Nucleus accumbens (tissue), 56 donors: ENCODE measurements around the gene TMX3.

ENCODE experiments used
- DNase-seq, 56 donors: peaks; one replicate each; lab custom pipeline; 2025; lab: John Stamatoyannopoulos, UW

Gene TMX3

GRCh38 chr18:68714366-68714711 lies 569 bp downstream of the TMX3 start:
- DNase-seq: peak in 5 of 56 donors; percentile 22 to 48 (median 36)

GRCh38 chr18:68713796-68714195 lies 1.1 kb downstream of the TMX3 start:
- DNase-seq: no peak

- no peak for DNase-seq
Measured at GRCh38 chr18:68713131-68713530, 1.8 kb downstream of the TMX3 start.

- DNase-seq: no peak
Measured at GRCh38 chr18:68707646-68708045, 7.3 kb downstream of the TMX3 start.

- no peak for DNase-seq
Measured at GRCh38 chr18:68705119-68705518, 9.8 kb downstream of the TMX3 start.

GRCh38 chr18:68703326-68703725 lies 11.6 kb downstream of the TMX3 start:
- DNase-seq: no peak

- no peak for DNase-seq
Measured at GRCh38 chr18:68701353-68701752, 13.6 kb downstream of the TMX3 start.

- no peak for DNase-seq
Measured at GRCh38 chr18:68699043-68699442, 15.9 kb downstream of the TMX3 start.

- DNase-seq: no peak
Measured at GRCh38 chr18:68696937-68697336, 18.0 kb downstream of the TMX3 start.

- DNase-seq: peak in 8 of 56 donors; percentile 4 to 39 (median 14)
Measured at GRCh38 chr18:68694316-68694715, 20.6 kb downstream of the TMX3 start.

- DNase-seq: no peak
Measured at GRCh38 chr18:68693091-68693815, 21.7 kb downstream of the TMX3 start.

- no peak for DNase-seq
Measured at GRCh38 chr18:68679528-68679927, 35.4 kb downstream of the TMX3 start.

GRCh38 chr18:68676913-68677312 lies 38.0 kb downstream of the TMX3 start:
- peak in 1 of 56 donors; percentile 6 for DNase-seq

- DNase-seq: no peak
Measured at GRCh38 chr18:68667121-68667520, 47.8 kb downstream of the TMX3 start.

GRCh38 chr18:68666381-68666780 lies 48.5 kb downstream of the TMX3 start:
- DNase-seq: no peak

- DNase-seq: no peak
Measured at GRCh38 chr18:68665628-68666027, 49.3 kb downstream of the TMX3 start.

GRCh38 chr18:68662754-68663153 lies 52.2 kb downstream of the TMX3 start:
- no peak for DNase-seq

GRCh38 chr18:68660354-68661183 lies 54.3 kb downstream of the TMX3 start:
- no peak for DNase-seq

GRCh38 chr18:68648191-68648590 lies 66.7 kb downstream of the TMX3 start:
- no peak for DNase-seq

- no peak for DNase-seq
Measured at GRCh38 chr18:68642003-68642402, 72.9 kb downstream of the TMX3 start.

GRCh38 chr18:68640861-68641260 lies 74.0 kb downstream of the TMX3 start:
- no peak for DNase-seq

GRCh38 chr18:68638613-68639012 lies 76.3 kb downstream of the TMX3 start:
- DNase-seq: no peak
